Activated naive CD4-positive, alpha-beta T cell (primary cell): Measurements from ENCODE around the gene NCOA3.
"Not testable (repeated sequence)": the region's sequence is repeated elsewhere in the genome, so short reads cannot be mapped to it uniquely, and the experiment has no call there.

ENCODE experiments used
- DNase-seq, 4 experiments: peaks; one replicate each; lab custom pipeline; 2025; lab: John Stamatoyannopoulos, UW

NCOA3 gene

GRCh38 chr20:47501482-47502270 is at the start of gene NCOA3:
NCOA3 (plus strand) TSS chr20:47501887; CDS start chr20:47622248, 120,361 bp downstream.
- peak; percentile 69 to 81 (median 78) for DNase-seq

- DNase-seq = no peak
Measured at GRCh38 chr20:47452736-47453161, 48.9 kb upstream of the NCOA3 start.

- DNase-seq = no peak
Measured at GRCh38 chr20:47453167-47453782, 48.4 kb upstream of the NCOA3 start.

DNA sequence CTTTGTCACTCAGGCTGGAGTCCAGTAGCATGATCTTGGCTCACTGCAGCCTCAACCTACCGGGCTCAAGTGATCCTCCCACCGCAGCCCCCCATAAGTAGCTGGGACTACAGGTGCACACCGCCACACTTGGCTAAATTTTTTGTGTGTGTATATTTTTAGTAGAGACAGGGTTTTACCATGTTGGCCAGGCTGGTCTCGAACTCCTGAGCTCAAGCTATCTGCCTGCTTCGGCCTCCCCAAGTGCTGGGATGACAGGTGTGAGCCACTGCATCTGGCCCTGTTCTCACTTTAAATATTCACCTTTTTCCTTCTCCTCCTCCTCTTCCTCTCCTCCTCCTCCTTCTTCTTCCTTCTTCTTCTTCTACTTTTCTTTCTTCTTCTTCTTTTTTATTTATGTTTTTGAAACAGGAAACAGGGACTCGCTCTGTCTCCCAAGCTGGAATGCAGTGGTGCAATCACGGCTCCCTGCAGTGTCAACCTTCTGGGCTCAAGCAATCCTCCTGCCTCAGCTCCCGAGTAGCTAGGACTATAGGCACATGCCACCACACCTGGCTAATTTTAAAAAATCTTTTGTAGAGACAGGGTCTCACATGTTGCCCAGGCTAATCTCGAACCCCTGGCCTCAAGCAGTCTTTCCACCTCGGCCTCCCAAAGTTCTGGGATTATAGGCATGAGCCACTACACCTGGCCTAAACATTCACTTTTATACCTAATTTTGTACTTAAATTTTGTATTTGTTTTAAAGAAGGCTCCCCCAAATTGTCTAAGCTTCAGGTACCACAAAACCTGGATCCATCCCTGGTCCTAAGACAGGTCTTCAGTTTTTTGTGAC is 47.2 kb upstream of the NCOA3 start:
- DNase-seq = no peak

DNA sequence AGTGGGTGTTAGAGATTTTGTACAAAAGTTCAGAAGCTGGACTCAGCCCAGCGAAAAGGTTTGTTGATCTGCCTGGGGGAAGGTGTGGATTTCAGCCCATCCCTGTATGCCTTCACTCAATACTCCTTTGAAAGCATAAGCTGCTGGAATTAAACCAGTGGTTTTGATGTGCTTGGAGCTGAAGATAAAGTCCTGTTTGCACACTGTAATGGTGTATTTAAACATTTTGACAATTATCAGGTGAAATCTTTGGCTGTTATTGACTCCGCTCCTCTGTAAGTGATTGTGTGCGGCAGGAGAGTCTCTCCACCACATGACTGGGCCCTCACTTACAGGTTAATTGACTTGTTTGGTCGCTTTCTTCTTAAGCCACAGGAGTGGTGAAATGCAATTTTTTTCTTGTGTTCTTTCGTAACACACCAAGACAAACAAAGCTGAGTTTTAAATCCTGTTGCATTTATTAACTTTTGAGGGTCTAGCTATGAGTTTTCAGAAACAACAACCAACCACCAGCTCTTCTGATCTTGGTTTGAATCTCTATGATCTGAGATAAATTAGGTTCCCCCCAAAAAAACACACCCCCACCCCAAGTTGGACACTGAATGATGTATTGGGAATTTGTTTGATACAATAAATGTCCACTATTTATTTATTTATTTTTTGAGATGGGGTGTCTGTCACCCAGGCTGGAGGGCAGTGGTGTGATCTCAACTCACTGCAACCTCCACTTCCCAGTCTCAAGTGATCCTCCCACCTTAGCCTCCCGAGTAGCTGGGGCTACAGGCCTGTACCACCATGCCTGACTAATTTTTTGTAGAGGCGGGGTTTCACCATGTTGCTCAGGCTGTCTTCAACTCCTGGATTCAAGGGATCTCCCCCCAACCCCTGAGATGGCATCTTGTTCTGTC is 46.3 kb upstream of the NCOA3 start:
- DNase-seq = no peak

- DNase-seq = no peak
Measured at GRCh38 chr20:47456041-47456537, 45.6 kb upstream of the NCOA3 start.

DNA sequence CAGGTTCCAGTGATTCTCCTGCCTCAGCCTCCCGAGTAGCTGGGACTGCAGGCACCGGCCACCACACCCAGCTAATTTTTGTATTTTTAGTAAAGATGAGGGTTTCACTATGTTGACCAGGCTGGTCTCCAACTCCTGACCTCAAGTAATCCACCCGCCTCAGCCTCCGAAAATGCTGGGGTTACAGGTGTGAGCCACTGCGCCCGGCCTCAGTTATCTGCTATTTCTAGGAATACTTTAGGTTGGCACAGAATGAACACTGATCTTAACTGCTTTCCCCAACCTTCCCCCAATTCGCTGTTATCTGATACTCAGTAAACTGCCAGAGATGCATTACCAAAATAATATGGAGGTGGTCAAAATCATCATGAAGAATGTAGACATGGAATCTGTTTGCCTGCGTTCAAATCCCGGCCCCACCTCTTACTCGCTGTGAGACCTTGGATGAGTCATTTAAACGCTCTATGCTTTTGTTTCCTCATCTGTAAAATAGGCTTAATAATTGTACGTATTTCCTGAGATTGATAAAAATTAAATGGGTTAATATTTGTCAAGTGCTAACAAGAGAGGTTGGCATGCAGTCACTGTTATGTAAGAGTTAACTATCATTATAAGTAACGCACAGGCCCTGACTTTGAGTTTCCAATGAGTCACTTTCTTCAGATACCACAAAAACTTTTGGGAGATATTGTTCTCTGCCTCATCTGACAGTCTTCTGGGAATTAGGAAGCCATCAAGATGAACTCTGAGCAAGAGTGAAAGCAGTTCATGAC is 44.5 kb upstream of the NCOA3 start:
- DNase-seq = no peak

DNA sequence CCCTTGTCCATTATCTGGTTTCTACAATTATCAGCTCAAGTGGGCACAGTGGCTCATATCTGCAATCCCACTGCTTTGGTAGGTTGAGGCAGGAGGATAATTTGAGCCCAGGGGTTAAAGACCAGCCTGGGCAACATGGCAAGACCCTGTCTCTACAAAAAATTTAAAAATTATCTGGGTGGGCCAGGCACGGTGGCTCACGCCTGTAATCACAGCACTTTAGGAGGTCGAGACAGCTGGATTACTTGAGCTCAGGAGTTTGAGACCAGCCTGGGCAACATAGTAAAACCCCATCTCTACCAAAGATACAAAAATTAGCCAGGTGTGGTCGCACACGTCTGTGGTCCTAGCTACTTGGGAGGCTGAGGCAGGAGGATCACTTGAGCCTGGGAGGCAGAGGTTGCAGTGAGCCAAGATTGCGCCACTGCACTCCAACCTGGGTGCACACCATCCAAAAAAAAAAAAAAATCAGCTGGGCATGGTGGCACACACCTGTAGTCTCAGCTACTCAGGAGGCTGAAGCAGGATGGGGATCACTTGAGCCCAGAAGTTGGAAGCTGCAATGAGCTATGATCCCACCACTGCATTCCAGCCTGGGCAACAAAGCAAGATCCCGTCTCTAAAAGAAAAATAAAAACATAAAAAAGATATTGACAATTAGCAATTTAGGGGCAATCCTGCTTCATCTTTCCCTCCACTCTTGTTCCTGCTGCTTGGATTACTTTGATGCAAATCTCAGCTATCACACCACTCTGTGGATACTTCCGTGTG is 43.2 kb upstream of the NCOA3 start:
- DNase-seq = not testable (repeated sequence)

DNA sequence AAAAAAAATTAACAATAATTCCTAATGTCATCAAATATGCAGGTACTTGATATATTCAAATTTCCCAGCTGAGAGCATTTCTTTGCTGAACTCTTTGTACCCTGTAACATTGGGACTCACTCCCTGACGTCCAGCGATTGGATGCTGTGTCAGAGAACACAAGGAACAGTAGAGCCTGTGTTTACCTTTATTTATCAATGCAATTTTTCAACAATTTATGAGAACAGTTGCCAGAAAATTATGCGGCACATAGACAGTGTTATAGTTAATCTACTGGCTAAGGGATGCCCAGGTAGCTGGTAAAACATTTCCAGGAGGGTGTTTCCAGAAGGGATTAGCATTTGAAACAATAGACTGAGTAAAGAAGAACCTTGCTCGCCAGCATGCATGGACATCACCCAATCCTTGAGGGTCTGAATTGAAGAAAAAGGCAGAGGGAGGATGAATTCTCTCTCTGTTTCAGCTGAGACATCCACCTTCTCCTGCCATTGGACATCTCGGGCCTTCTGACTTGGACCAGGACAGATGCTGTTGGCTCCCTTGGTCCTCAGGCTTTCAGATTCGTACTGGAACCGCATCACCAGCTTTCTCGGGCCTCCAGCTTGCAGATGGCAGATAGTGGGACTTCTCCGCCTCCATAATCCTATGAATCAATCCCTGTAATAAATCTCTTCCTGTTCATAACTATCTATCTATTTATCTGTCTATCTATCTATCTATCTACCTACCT is 42.2 kb upstream of the NCOA3 start:
- no peak for DNase-seq

- DNase-seq = not testable (repeated sequence)
Measured at GRCh38 chr20:47460761-47461112, 41.0 kb upstream of the NCOA3 start.

DNA sequence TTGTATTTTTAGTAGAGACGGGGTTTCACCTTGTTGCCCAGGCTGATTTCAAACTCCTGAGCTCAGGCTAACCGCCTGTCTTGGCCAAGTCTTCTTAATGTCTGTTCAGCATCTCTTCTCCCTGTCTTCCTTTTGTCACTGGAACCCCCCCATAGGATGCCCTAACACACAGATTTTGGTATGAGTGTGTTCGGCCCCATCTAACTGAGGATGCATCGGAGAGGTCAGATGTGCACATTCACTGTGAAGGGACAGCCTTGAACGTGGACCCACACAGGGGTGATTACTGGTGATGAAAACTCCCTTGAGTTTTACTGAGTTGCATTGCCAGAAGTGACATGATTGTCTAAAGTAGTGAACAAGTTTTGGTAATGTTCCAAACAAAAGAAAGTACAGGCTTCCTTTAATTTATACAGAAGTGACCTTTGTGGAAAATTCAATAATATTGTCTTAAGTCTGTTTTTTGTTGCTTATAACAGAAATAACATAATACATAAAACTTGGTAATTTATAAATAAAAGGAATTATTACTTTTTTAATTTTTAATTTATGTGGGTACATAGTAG is 40.5 kb upstream of the NCOA3 start:
- DNase-seq = no peak

- not testable (repeated sequence) for DNase-seq
Measured at GRCh38 chr20:47461906-47462305, 39.8 kb upstream of the NCOA3 start.

DNA sequence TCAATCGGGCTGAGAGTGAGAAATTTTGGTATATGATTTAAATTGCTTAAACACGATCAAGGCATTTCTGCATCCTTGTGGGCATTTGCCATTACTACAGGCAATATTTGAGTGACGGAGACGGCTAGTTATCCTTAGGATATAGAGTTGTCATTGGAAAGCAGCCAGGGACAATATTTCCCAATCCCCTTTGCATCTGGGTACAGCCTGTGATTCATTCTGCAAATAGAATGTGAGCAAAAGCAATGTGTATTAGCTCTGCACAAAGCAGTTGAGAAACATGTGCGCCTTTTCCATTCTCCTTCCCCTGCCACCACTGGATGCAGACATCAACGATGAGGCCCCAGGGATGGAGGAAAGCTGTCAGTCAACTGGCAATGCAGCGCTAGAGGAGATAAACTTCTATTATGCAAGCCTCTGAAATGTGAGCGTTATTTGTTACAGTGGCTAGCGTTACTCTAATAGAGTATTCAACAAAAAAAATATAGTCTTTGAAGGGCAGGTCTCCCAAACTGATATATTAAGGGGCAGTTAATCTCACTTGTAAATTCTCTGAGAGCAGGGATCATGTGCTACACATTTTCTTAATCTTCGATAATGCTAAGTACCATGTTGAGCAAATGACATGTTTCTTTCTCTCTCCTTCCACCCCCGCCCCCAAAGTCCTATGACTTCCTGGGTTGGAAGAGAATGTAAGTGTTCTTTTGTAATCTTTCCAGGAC is 37.1 kb upstream of the NCOA3 start:
- DNase-seq = no peak

DNA sequence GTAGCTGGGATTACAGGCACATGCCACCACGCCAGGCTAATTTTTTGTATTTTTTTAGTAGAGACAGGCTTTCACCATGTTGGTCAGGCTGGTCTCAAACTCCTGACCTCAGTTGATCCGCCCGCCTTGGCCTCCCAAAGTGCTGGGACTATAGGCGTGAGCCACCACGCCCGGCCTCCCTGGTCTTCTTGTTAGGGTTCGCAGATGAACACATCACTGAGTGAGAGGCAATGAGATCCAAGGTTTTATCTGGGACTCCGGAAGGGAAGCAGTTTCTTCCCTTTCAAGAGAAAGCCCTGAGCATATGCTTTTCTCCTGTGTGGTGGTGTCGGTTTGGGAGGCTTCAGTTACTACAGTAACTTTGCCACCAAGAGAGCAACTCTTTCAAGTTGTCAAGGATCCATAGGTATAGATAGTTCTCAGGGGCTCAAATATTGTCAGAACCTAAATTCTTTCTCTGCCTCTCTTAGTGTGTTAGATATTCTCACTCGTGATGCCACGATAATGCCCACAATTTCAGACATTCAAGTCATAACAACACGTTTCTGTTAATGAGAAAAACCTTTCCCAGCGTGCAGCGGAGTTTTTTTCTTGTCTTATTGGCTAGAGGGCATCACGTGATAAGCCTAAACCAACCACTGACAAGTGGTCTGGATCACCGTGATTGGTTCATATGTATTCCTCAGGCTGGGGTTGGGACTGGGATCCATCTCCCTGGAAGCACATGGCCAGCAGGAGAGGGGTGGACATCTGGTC is 36.2 kb upstream of the NCOA3 start:
- no peak for DNase-seq

- DNase-seq = no peak
Measured at GRCh38 chr20:47466213-47466612, 35.5 kb upstream of the NCOA3 start.

DNA sequence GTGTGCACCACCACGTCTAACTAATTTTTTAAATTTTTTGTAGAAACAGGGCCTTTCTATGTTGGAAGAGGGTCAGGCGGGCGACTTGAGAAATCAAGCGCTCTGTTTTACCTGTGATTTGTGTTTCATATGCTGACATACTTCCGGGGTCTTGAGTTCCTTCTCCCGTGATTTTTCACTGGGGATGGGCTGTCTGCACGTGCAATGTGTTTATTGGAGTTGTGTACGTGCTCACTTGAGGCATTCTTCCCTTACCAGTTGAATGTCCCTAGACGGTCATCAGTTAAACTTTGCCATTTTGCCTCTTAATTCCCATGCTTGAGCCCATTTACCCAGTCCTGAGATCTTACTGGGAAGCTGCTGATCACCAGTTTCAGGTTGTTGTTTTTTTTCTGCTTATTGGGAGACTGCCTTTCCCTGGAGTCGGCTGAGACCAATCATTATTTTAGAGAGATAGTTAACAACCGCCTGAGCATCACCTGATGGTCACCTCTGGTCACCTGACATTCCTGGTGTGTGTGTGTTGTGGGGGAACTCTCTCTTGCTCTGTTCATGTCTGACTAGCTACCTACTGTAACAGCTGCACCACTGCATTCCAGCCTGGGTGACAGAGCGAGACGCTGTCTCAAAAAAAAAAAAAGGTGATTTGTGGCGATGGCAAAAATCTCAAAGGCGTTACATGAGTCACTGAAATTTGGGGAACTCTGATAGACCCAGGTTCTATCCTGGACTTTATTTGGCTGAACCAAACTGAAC is 34.8 kb upstream of the NCOA3 start:
- DNase-seq = no peak
